Measurements from ENCODE around the gene ACOXL. TPM values are rescaled to one million over a fixed set of nuclear protein-coding genes. Genes with fewer than 3 reads are reported as not detected.

The ACOXL gene
- total and polyA plus RNA-seq, 2 donors (not counting 3 experiments of a cell fraction or from before 2014, with no cell fraction given), result not detected

- POLR2A ChIA-PET, result no interaction called here
- Histone ChIP-seq H3K36me3 (ENCODE audit: control insufficient read depth in 2 of 2, extremely low read depth in 1 of 2, insufficient read depth in 2 of 2, low read length in 2 of 2) (no peaks in the 10 kb centered on the region), H3K4me3 (replicated peaks in 1 of 3; ENCODE audit: insufficient read depth in 1 of 3, low read depth in 1 of 3, low read length in 3 of 3) (no peak overlapping the region), H3K27me3 (ENCODE audit: control insufficient read depth in 2 of 2, insufficient read depth in 2 of 2, low read length in 2 of 2) (peaks cover 17 to 61% of the 10 kb centered on the region in 2 experiments), H2AFZ (ENCODE audit: low read depth, low read length) (no peak overlapping the region), H3K4me2 (ENCODE audit: insufficient read depth, low read length) (no peak overlapping the region), H3K4me1 (ENCODE audit: control insufficient read depth, extremely low read depth, insufficient read depth, low read length) (no peaks in the 10 kb centered on the region), H3K27ac (ENCODE audit: insufficient read depth, low read depth, low read length) (no peak overlapping the region), H3K9ac (replicated peaks; ENCODE audit: extremely low read depth, insufficient read depth, low read length) (no peak overlapping the region), H3K9me1 (replicated peaks; ENCODE audit: control insufficient read depth, extremely low read depth, insufficient read depth, low read length) (no peaks in the 10 kb centered on the region), H4K20me1 (replicated peaks; ENCODE audit: control insufficient read depth, extremely low read depth, insufficient read depth, low read length) (no peaks in the 10 kb centered on the region), H3K79me2 (ENCODE audit: control insufficient read depth, insufficient read depth, low read length) (no peaks in the 10 kb centered on the region), H3K9me3 (replicated peaks; ENCODE audit: control insufficient read depth, insufficient read depth, low read length) (no peaks in the 10 kb centered on the region)
- no peak for DNase-seq (ENCODE audit: low read depth, low spot score)
- TF ChIP-seq MAX (IDR thresholded peaks at IDR 0.05; ENCODE audit: insufficient read depth, insufficient read length) (no peak), POLR2AphosphoS5 (IDR thresholded peaks at IDR 0.05; ENCODE audit: insufficient read depth, low read depth, low read length) (no peak), MYC (IDR thresholded peaks at IDR 0.05; ENCODE audit: low read depth, low read length) (no peak), JUN (IDR thresholded peaks at IDR 0.05; ENCODE audit: borderline replicate concordance, insufficient read depth, insufficient read length, low read depth) (no peak), POLR2A (IDR thresholded peaks at IDR 0.05; ENCODE audit: low read depth, low read length) (no peak), FOS (IDR thresholded peaks at IDR 0.05; ENCODE audit: borderline replicate concordance, insufficient read depth, low read length) (no peak), EZH2 (IDR thresholded peaks at IDR 0.05; ENCODE audit: borderline replicate concordance, low read depth, low read length, severe bottlenecking) (no peak), GATA2 (IDR thresholded peaks at IDR 0.05; ENCODE audit: insufficient read depth, insufficient read length, low read depth, low read length) (no peak)
- TF ChIP-seq, protein P1, sequence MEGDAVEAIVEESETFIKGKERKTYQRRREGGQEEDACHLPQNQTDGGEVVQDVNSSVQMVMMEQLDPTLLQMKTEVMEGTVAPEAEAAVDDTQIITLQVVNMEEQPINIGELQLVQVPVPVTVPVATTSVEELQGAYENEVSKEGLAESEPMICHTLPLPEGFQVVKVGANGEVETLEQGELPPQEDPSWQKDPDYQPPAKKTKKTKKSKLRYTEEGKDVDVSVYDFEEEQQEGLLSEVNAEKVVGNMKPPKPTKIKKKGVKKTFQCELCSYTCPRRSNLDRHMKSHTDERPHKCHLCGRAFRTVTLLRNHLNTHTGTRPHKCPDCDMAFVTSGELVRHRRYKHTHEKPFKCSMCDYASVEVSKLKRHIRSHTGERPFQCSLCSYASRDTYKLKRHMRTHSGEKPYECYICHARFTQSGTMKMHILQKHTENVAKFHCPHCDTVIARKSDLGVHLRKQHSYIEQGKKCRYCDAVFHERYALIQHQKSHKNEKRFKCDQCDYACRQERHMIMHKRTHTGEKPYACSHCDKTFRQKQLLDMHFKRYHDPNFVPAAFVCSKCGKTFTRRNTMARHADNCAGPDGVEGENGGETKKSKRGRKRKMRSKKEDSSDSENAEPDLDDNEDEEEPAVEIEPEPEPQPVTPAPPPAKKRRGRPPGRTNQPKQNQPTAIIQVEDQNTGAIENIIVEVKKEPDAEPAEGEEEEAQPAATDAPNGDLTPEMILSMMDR (IDR thresholded peaks at IDR 0.05; ENCODE audit: extremely low read depth in 1 of 2, insufficient read depth in 1 of 2, low read depth in 1 of 2, low read length in 2 of 2), result no peak
- dilution Hi-C loops (cut with MboI; ENCODE audit: extremely low pct_ligation_motif_present, low sequenced_read_pairs) (no loop called here), intact Hi-C loops (cut with micrococcal nuclease) (no loop called here)
- peak; percentile 21 for FAIRE-seq
- no TSS peak for BruUV-seq (replicated peaks)
- CTCF ChIA-PET, result interaction anchor here (0.7 to 1.9 kb wide), 3 partner anchors 13 to 402 kb away, joined by 3 to 7 read pairs (median 3); no protein-coding TSS in a partner anchor
Measured at GRCh38 chr2:110688594-110689091, 43.7 kb upstream of the ACOXL start.
